A549 (cell line): ENCODE measurements around the gene EMC6. TPM values are rescaled to one million over a fixed set of nuclear protein-coding genes. Genes with fewer than 3 reads are reported as not detected.

Experiments
- ATAC-seq, 2 experiments: fragments of 200-7000 bp in 1 of 2; fragments of >200 bp in 1 of 2; cut with Nextera tagmentation in 1 of 2; cut with Tn5 transposase in 1 of 2; 3 replicates each; pipeline versions ENCODE4 v1.8.0 to v1.9.1; 2018 to 2020; ENCODE audit warnings: mild to moderate bottlenecking in 1 of 2, moderate library complexity in 1 of 2
- CTCF ChIA-PET: fragments of 300-600 bp; sonication (Branson Sonifier 250); formaldehyde crosslinking; extraction: SDS; loops from one replicate; lab custom pipeline; 2021; ENCODE audit warnings: antibody characterized with exemption, inconsistent platforms; lab: Yijun Ruan, JAX
- POLR2A ChIA-PET: fragments of 350-600 bp; formaldehyde crosslinking; extraction: SDS; loops from one replicate; lab custom pipeline; 2021; ENCODE audit warnings: antibody characterized with exemption, inconsistent platforms; lab: Yijun Ruan, JAX
- DNase-seq, 2 experiments: peaks; one replicate each; pipeline versions ENCODE4 v3.0.0 to v3.0.0-alpha.2; 2011 to 2016; ENCODE audit warnings: low read depth in 1 of 2, low spot score in 1 of 2
- FAIRE-seq: peaks from 2 replicates; lab custom pipeline; 2011; peaks lifted over from hg19 to GRCh38; lab: Jason Lieb, UNC
- H3K27ac ChIP-seq, 2 experiments: fragments of >200 bp; sonication (Bioruptor Twin); formaldehyde crosslinking; 3 replicates each; pipeline ENCODE4 v1.5.1; 2016 to 2017
- H3K4me1 ChIP-seq: fragments of >200 bp; sonication (Bioruptor Twin); formaldehyde crosslinking; 3 replicates; pipeline ENCODE4 v1.6.1; 2016
- H3K4me2 ChIP-seq: fragments of >200 bp; sonication (Bioruptor Twin); formaldehyde crosslinking; 3 replicates; pipeline ENCODE4 v1.6.1; 2016
- H3K4me3 ChIP-seq: fragments of >200 bp; sonication (Bioruptor Twin); formaldehyde crosslinking; 3 replicates; pipeline ENCODE4 v1.5.1; 2016
- H3K9me3 ChIP-seq: fragments of >200 bp; sonication (Bioruptor Twin); formaldehyde crosslinking; 3 replicates; pipeline ENCODE4 v1.6.1; 2016
- ATOH8 ChIP-seq: fragments of 250-450 bp; sonication (Bioruptor Pico); IDR thresholded peaks from 2 replicates; pipeline ENCODE4 v1.5.0; 2020; ENCODE audit warnings: low read depth, mild to moderate bottlenecking, moderate library complexity
- BHLHE40 ChIP-seq: IDR thresholded peaks from 2 replicates; pipeline ENCODE4 v1.6.1; 2012; ENCODE audit warnings: low read depth, low read length, inconsistent platforms
- CBX2 ChIP-seq: fragments of 200-600 bp; sonication (generic); IDR thresholded peaks from 2 replicates; pipeline ENCODE4 v1.6.1; 2016; ENCODE audit warnings: low read depth, mild to moderate bottlenecking, borderline replicate concordance
- CHD4 ChIP-seq: fragments of 200-600 bp; sonication (generic); IDR thresholded peaks from 2 replicates; pipeline ENCODE4 v1.6.1; 2016; ENCODE audit warnings: antibody characterized with exemption, mild to moderate bottlenecking, borderline replicate concordance
- E2F6 ChIP-seq: IDR thresholded peaks from 2 replicates; pipeline ENCODE4 v1.6.1; 2012; ENCODE audit warnings: low read depth, borderline replicate concordance
- ESRRA ChIP-seq: fragments of 150-350 bp; IDR thresholded peaks from 2 replicates; pipeline ENCODE4 v1.6.1; 2014; ENCODE audit warnings: mild to moderate bottlenecking, low read length, borderline replicate concordance
- FOSB ChIP-seq: fragments of 250-450 bp; sonication (Bioruptor Pico); IDR thresholded peaks from 2 replicates; pipeline ENCODE4 v1.5.0; 2020; ENCODE audit warnings: mild to moderate bottlenecking, moderate library complexity
- HMGXB4 ChIP-seq: fragments of 250-450 bp; sonication (Bioruptor Pico); IDR thresholded peaks from 2 replicates; pipeline ENCODE4 v1.5.0; 2021; ENCODE audit warnings: mild to moderate bottlenecking, moderate library complexity, borderline replicate concordance
- HOXB13 ChIP-seq: fragments of 250-450 bp; sonication (Bioruptor Pico); IDR thresholded peaks from 2 replicates; pipeline ENCODE4 v1.5.0; 2020; ENCODE audit warnings: low read depth, mild to moderate bottlenecking, moderate library complexity
- MAFK ChIP-seq: fragments of 450-650 bp; IDR thresholded peaks from 2 replicates; pipeline ENCODE4 v1.6.1; 2014; ENCODE audit not compliant: partially characterized antibody
- NFE2L2 ChIP-seq: fragments of 150-350 bp; conservative IDR thresholded peaks from 2 replicates; pipeline ENCODE4 v1.6.1; 2014; ENCODE audit warnings: low read length
- PHF8 ChIP-seq: fragments of 200-600 bp; sonication (generic); IDR thresholded peaks from 2 replicates; pipeline ENCODE4 v1.6.1; 2016; ENCODE audit warnings: low read depth, mild to moderate bottlenecking, antibody characterized with exemption, moderate library complexity, borderline replicate concordance
- RCOR1 ChIP-seq: fragments of 150-350 bp; IDR thresholded peaks from 2 replicates; pipeline ENCODE4 v1.6.1; 2014; ENCODE audit warnings: antibody characterized with exemption, low read length, low read depth
- RNF2 ChIP-seq: fragments of 200-600 bp; sonication (generic); IDR thresholded peaks from 2 replicates; pipeline ENCODE4 v1.6.1; 2016; ENCODE audit warnings: low read depth, mild to moderate bottlenecking, antibody characterized with exemption, moderate library complexity, borderline replicate concordance
- SREBF2 ChIP-seq: fragments of 450-650 bp; IDR thresholded peaks from 2 replicates; pipeline ENCODE4 v1.6.1; 2014; ENCODE audit warnings: mild to moderate bottlenecking, moderate library complexity
- TFCP2L1 ChIP-seq: fragments of 250-450 bp; sonication (Bioruptor Pico); IDR thresholded peaks from 2 replicates; pipeline ENCODE4 v1.5.0; 2021; ENCODE audit warnings: mild to moderate bottlenecking
- TP53 ChIP-seq: fragments of 250-450 bp; sonication (Bioruptor Pico); IDR thresholded peaks from 2 replicates; pipeline ENCODE4 v1.5.0; 2021; ENCODE audit warnings: mild to moderate bottlenecking, moderate library complexity
- USF2 ChIP-seq: fragments of 450-650 bp; IDR thresholded peaks from 2 replicates; pipeline ENCODE4 v1.6.1; 2014; ENCODE audit warnings: antibody characterized with exemption
- ZC3H11A ChIP-seq: fragments of 450-650 bp; IDR thresholded peaks from 2 replicates; pipeline ENCODE4 v1.6.1; 2014; ENCODE audit warnings: antibody characterized with exemption, mild to moderate bottlenecking
- ZNF302 ChIP-seq: fragments of 250-450 bp; sonication (Bioruptor Pico); IDR thresholded peaks from 2 replicates; pipeline ENCODE4 v1.9.0; 2021; ENCODE audit warnings: inconsistent platforms, mild to moderate bottlenecking, moderate library complexity
- WGBS: methylation state at CpG from one replicate; pipeline ENCODE4 v1.1.6; 2017; ENCODE audit errors: missing lambda C conversion rate; 5-methylcytosine and 5-hydroxymethylcytosine counted together
- polyA plus RNA-seq, 4 experiments: library from polyadenylated mRNA; depleted of rRNA in 3 of 4; stranded (reverse); fragments of >200 nt; fragmentation: RNase III in 1 of 4; extraction: RNeasy Plus Mini Kit Qiagen cat#74134 plus additional on column Dnase treatment in 1 of 4; gene quantifications; 2 replicates in 3 of 4; 3 replicates in 1 of 4; pipeline ENCODE4 v1.2.3, GENCODE V29; 2011 to 2017

Gene EMC6
- polyA plus RNA-seq, 2 of the 4 experiments (the other 2 are of a cell fraction) = 68.3 to 122 TPM

- ChIA-PET POLR2A (no interaction called here), CTCF (interaction anchor here (1.2 to 1.7 kb wide), 4 partner anchors 10 to 146 kb away, joined by 3 to 6 read pairs (median 6); no protein-coding TSS in a partner anchor)
- H3K4me2 ChIP-seq = no peak overlapping the region
- no peak overlapping the region for H3K4me3 ChIP-seq
- H3K27ac ChIP-seq = no peak overlapping the region
- TF ChIP-seq FOSB (CRISPR knock-in tag) = no peak
- no peak for TF ChIP-seq ATOH8 (CRISPR knock-in tag)
- no peak for TF ChIP-seq HMGXB4 (CRISPR knock-in tag)
- H3K4me1 ChIP-seq = no peaks in the 10 kb centered on the region
- ATAC-seq (no peak), FAIRE-seq (no peak), DNase-seq (no peak)
- H3K9me3 ChIP-seq = no peaks in the 10 kb centered on the region
- WGBS = 83% methylated on average over 20 of the region's 20 CpGs
These were observed 13.0 kb downstream of the EMC6 start for GRCh38 chr17:3681565-3681964.

GRCh38 chr17:3682033-3682432 is 13.4 kb downstream of the EMC6 start:
- Histone ChIP-seq H3K4me3 (no peak overlapping the region), H3K4me1 (no peaks in the 10 kb centered on the region), H3K27ac (no peak overlapping the region), H3K4me2 (no peak overlapping the region), H3K9me3 (no peaks in the 10 kb centered on the region)
- TF ChIP-seq ESRRA = no peak
- no peak for TF ChIP-seq SREBF2
- no peak for TF ChIP-seq TFCP2L1 (CRISPR knock-in tag)
- TF ChIP-seq USF2 = no peak
- no peak for TF ChIP-seq BHLHE40
- no peak for TF ChIP-seq E2F6
- no peak for TF ChIP-seq RNF2
- TF ChIP-seq NFE2L2 = no peak
- no peak for TF ChIP-seq MAFK
- TF ChIP-seq CHD4 = no peak
- TF ChIP-seq CBX2 = no peak
- TF ChIP-seq ATOH8 (CRISPR knock-in tag) = no peak
- TF ChIP-seq ZC3H11A = no peak
- no peak for TF ChIP-seq TP53 (CRISPR knock-in tag)
- no peak for TF ChIP-seq RCOR1
- no peak for TF ChIP-seq PHF8
- no peak for TF ChIP-seq HOXB13 (CRISPR knock-in tag)
- no peak for TF ChIP-seq ZNF302
- POLR2A ChIA-PET = no interaction called here
- CTCF ChIA-PET = interaction anchor here (0.8 to 1.9 kb wide), 18 partner anchors 8 to 232 kb away, joined by 3 to 19 read pairs (median 5); partner anchors contain the start of genes HASPIN, ITGAE and NCBP3
- no peak for FAIRE-seq
- ATAC-seq = no peak
- DNase-seq = no peak
- WGBS = 85% methylated on average over 12 of the region's 12 CpGs
